ENCODE data around the gene SEMA4D.

The SEMA4D gene

GRCh38 chr9:89442981-89443814, 54.7 kb downstream of the SEMA4D start:
- no peak for DNase-seq

DNA sequence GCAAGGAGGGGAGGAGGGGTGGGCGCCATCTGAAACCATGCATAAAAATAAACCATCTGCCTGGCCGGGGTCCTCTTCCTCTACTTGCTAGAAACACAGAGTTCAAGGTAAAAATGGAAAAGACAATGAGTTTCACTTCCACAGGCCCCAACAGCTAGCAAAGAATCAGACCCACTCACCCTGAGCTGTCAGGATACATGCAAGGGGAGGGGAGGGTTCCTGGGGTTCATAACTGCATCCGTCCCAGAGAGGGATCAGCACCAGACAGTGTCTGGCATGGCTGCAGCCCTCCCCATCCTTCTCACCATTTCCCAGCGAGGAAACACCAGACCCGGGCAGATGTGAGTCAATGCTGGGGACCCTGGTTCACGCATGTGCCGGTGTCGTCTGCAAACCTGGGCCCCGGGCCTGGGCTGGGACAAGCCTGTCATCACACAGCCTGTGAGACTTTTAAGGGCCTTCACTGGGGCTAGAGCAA, 55.4 kb downstream of the SEMA4D start:
- DNase-seq = no peak

DNA sequence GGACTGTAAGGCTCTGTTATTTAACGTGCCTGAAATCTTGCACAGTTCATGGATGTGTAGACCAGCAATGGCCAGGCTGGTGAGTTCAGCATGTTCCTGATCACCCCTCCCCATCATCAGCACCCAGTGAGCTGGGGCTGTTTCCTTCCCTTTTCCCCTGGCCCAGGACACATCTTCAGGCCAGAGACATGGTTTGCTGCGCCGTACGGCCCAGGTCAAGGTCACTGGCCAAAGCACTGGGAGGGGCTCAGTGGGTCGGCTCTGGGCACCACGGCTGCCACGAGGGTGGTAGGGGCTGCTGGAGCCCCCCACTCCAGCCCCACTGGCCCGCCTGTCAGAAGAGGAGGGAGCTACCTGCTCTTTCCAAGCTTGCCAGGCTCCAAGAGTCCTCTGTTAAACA, 55.9 kb downstream of the SEMA4D start:
- no peak for DNase-seq

GRCh38 chr9:89441655-89441970, 56.3 kb downstream of the SEMA4D start:
- DNase-seq = no peak

DNA sequence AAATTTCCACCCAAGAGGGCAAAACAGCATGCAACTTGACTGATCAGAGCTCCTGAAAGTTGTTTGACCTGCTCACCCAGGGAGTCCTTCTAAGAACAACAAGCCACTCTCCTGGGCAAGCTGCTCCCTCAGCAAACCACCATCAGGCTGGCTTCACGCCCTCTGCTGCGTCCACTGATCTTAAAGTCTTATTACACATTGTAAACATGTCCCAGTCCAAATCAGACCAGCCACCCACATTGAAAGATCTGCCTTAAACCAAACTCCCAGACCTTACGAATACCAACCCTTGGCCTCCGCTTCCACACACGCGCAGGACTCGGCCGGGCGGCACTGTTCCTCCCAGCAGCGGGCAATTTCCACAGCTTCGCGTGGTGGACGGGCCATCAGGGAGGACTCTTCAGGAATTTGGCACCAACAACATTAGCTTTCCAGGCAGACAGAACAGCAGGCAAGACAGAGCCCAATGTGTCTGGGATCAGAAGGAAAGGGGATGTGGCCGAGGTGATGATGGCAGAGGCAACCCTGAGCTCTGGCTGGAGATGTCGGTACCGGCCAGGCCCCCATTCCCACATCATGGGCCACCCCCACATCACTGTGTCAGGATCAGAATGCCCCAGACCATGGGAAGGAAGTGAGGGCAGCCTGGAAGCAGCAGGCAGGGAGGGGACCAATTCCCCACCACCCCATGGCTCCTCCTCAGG, 56.8 kb downstream of the SEMA4D start:
- no peak for DNase-seq

- no peak for DNase-seq
Measured at GRCh38 chr9:89440548-89440947, 57.4 kb downstream of the SEMA4D start.

DNA sequence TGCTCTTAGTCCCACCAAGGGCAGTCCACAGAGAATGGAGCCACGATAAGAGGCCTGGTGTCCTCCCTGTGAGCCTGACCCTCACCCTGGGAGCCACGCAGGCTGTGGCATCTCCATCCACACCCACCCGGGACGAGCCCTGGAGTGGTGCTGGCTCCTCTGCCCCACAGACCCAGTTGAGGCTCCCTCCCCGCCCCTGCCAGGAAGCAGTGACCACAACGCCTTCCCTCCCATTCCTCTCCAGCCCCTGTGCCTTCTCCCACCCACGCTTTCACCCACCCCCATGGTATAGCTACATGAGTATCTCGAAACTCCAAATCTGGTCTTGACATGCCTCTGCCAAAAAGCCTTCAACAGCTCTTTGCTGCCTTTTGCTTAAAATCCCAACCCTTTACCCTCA, 57.9 kb downstream of the SEMA4D start:
- no peak for DNase-seq

- DNase-seq = no peak
Measured at GRCh38 chr9:89439571-89439970, 58.3 kb downstream of the SEMA4D start.

DNA sequence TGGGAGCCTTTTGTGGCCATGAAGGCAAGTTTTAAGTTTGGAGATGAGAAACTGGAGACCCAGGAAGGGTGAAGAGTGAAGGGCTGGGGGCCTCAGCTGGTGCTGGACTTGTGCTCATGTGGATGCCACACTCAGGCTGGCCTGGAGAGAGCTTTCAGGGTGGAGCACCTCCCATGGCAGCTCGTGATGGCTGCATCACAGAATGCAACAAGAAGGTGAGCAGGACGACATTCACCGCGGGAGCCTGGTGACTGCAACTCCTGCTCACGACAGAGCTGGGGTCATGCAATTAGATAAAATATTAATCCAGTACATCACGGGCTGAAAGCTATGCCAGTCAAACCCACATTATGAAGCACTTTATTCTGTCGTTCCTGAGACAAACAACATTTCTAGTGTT, 59.7 kb downstream of the SEMA4D start:
- no peak for DNase-seq

DNA sequence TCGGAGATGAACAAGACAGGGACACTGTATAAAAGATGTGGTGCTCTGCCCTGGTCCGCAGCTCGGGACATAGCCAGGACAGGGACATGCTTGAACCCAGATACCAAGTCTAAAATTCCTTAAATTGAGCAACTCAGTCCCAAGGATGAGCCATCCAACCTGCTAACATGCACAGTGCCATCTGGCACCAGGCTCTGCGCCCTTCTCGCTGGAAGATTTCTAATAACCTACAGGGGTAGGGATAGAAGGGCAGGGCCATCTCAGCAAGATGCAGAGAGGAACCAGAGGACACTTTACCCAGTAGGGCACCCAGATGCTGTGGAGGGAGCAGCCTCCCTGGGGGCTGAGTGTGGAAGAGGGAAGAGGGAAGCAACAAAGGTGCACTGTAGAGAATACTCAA, 60.1 kb downstream of the SEMA4D start:
- DNase-seq = no peak

GRCh38 chr9:89436963-89437625, 60.8 kb downstream of the SEMA4D start:
- DNase-seq = no peak

- DNase-seq = no peak
Measured at GRCh38 chr9:89436326-89436725, 61.6 kb downstream of the SEMA4D start.

DNA sequence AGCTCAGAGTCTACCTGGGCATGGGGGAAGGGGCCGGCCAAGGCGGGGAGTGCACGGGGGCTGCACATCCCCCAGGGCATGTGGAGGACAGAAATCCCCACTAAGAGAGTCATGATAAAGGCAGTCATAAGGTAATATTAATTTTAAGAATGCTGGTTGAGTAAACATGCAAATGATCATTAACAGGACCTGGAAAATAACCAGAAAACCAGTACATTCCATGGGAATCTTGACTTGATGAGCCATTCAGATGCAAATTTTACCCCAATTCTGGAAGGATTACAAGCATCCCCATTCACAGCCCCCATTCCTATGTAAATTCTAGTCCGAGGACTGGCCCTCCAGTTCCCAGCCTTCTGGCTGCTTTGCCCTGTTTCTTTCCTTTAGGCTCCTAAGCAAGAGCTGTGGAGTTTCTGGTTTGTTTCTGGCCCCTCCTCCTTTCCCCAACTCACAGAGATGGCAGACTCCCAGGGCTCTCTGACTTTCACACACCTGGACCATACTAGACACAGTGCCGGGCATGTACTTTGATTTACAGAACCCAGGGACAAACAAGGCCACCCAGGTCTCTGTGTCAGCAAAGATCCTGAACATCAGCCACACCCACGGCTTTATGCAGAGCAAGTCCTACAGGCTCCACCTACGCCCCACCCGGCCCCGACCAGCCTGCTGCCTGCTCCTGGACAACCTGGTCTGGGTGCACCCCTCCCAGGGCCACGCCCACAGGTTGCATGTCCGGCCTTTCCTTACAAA, 62.7 kb downstream of the SEMA4D start:
- DNase-seq = no peak

DNA sequence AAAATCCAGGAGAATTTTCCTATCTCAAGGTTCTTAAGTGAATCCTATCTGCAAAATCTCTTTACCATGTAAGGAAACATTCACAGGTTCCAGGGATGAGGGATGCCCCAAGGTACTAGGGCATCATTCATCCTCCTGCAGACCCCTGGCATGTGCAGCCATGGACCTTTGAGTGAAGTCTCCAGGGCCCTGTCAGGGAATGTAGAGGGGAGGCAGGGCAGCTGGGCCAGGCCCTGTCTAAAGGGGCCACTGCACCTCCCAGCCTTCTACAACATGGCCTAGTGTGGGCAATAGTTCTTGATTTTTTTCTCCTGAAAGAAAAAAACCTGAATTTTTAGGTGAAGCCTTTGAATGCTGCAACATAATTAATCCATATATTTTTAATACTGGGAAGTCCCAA, 63.3 kb downstream of the SEMA4D start:
- DNase-seq = no peak

DNA sequence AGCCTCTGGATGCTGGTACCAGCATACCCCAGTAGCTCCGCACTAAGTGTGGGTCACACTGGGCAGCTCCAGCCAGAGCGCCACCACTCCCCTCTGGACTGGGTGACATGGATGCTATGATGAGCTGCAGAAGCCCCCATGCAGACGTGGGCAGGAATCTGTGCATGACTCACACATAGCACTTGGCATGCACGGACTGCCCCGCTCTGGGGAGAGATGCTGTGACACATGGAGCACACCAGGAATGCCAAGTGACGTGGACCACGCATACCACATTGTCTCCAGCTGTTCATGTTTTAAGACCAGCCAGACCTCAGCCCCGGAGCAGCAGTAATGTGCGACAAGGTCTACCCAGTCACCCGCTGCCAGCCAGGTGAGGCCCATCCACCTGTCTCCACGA, 64.1 kb downstream of the SEMA4D start:
- no peak for DNase-seq

DNA sequence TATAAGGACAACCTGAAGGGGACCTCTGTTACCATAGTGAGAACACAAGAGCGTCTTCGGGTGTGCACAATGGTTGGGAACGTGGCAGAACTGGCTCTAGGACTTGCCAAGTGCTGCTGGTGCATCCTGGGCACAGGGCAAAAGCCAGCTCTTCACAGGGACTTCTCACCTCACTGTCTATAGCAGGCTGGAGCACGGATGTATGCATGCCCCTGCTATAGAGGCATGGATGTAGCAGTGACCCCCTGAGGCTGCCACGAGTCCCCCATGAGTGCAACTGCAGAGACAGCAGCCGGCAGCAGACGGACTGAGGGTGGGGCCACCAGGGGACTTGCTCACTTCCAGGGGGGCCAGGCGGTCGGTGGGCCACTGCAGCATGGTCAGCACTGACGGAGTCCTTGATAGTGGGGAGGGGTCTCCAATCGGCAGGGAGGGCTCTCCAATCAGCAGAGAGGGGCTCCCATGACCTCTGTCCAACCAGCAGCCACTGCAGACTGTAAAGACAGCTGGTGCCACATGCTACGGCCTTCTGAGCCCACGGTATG, 64.9 kb downstream of the SEMA4D start:
- DNase-seq = no peak

DNA sequence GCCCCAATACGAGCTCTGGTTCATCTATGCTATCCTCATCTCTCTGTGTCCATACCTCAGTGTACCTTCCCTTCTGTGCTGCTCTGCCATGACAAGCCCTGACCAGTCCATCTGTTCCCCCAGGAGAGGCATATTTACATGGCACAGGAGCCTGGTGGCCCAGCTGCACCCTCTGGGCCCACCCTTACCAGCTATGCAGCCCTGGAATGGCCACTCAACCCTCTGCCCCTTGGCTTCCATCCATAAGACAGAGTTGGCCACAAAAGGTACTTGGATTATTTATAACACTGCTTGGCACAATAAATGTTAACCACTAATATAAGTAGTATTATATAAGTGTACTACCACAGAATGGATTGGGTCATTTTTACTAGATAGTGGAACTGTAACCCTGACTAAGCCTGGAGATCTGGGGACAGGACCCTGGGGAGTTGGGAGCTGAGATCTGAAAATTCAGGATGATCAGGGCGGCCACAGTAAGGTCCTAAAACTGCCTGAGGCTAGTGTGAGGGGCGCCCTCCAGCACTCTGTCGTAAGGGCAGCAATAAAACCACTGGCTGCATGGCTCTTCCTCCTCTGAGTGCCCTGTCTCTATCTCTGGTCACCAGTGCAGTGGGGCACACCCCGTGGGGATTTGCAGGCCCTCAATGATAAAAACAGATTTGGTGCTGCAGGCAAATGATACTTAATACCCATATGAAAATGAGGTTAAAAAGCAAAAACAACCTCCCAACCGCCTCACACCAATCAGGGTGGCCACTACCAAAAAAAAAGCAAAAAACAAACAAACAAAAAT, 65.8 kb downstream of the SEMA4D start:
- DNase-seq = no peak

- DNase-seq = no peak
Measured at GRCh38 chr9:89430995-89431394, 66.9 kb downstream of the SEMA4D start.

DNA sequence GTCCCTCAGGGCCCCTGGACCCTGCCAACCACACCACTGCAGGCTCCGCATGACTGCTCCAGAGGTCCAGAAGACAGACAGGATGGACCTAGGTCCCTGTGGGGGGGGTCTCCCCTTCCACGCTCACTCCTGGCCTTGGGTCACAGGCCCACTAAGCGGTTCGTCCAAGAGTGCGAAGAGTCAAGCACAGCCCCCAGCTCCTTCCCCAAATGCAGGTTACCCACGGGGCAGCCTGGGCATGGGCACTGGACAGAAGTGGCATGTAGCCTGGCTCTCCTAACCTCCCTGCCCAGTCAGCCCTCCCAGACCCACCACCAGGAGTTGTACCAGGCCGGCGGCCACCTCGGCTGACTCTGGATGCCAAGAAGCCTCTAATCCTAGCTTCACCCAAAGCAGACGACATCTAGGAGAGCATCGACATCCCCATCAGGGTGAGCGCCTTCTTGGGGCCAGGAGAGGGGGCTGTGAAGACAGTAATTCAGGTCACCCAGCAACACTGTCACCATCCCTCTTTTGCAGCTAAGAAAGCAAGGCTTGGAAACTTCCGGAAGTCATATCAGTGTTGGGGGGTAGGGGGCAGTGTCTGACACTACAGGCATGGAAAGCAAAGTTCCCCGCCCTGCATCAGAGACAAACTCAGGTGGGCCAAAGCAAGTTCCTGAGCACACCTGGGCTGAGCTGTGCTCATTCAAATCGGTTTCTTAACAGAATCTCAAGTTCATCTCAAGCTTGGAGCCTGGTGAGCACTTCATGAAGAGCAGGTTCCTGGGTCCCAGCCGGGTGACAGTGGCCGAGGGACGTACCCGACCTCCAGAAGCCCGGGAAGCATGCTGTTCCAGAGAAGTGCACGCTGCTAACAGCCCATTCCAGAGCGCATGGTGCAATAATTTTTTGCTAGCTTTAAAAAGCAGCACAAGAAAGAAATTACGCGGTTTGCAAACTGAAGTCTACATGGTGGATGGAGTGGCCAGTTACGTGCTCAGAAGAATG, 68.7 kb downstream of the SEMA4D start:
- no peak for DNase-seq

GRCh38 chr9:89428222-89428761, 69.6 kb downstream of the SEMA4D start:
- no peak for DNase-seq
